Measurements from ENCODE around the gene ZNF496. TPM values are rescaled to one million over a fixed set of nuclear protein-coding genes. Genes with fewer than 3 reads are reported as not detected.

Gene ZNF496
- total and polyA plus RNA-seq, 9 of the 15 experiments (the other 6 are each of a cell fraction or from before 2014, with no cell fraction given) = 4.3 to 54.0 (median 31.3) TPM

DNA sequence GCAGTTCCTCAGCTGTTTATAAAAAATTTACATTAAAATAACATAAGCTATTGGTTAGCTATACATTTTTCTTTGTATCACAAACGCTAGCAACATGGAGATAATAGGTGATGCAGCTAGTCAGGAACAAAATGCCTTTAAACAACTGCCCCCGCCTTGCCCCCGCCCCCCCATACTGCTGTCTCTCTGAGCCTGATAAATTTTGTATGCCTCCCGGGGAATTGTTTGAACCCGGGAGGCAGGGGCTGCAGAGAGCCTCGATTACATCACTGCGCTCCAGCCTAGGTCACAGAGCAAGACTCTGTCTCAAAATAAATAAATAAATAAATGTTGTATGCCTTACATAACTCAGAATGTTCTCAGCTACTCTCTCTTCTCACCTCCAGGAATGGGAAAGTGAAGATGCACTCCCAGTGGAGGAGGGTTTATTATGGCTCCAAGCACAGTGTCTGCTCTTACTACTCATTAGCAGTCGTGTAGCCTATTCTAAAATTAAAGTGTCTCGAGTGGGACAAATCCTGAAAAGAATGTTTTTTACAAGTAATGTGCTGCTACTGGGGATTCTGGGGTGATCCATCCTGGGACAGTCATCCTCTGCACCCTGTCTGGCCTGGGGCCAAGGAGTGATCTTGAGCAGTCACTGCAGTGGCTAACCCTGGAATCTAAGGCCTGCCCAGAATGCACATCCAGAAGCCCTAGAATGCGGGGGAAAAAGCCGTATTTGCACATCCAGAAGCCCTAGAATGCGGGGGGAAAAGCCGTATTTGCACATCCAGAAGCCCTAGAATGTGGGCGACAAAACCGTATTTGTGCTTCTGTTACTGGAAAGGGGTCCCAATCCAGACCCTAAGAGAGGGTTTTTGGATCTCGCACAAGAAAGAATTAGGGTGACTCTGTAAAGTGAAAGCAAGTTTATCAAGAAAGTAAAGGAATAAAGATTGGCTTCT is 39.4 kb upstream of the ZNF496 start (continued):
- TF ChIP-seq, protein P1, sequence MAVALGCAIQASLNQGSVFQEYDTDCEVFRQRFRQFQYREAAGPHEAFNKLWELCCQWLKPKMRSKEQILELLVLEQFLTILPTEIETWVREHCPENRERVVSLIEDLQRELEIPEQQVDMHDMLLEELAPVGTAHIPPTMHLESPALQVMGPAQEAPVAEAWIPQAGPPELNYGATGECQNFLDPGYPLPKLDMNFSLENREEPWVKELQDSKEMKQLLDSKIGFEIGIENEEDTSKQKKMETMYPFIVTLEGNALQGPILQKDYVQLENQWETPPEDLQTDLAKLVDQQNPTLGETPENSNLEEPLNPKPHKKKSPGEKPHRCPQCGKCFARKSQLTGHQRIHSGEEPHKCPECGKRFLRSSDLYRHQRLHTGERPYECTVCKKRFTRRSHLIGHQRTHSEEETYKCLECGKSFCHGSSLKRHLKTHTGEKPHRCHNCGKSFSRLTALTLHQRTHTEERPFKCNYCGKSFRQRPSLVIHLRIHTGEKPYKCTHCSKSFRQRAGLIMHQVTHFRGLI (CRISPR knock-in tag; IDR thresholded peaks at IDR 0.05) = no peak
- TF ChIP-seq KLF13 (tag; IDR thresholded peaks at IDR 0.05; ENCODE audit: borderline replicate concordance, low read depth) (no peak), ZNF184 (CRISPR knock-in tag; IDR thresholded peaks at IDR 0.05) (no peak), PCBP1 (IDR thresholded peaks at IDR 0.05; ENCODE audit: low read depth, low read length, poor library complexity, severe bottlenecking) (no peak), ARNT (IDR thresholded peaks at IDR 0.05) (peak in 1 of 2 experiments; percentile 19; a peak in 1 of 4 replicates), HNRNPL (IDR thresholded peaks at IDR 0.05; ENCODE audit: low read depth, low read length) (no peak), ESRRA (IDR thresholded peaks at IDR 0.05; ENCODE audit: borderline replicate concordance, low read depth) (no peak), TRIM28 (IDR thresholded peaks at IDR 0.05) (no peak)
- TF ChIP-seq, protein P2, sequence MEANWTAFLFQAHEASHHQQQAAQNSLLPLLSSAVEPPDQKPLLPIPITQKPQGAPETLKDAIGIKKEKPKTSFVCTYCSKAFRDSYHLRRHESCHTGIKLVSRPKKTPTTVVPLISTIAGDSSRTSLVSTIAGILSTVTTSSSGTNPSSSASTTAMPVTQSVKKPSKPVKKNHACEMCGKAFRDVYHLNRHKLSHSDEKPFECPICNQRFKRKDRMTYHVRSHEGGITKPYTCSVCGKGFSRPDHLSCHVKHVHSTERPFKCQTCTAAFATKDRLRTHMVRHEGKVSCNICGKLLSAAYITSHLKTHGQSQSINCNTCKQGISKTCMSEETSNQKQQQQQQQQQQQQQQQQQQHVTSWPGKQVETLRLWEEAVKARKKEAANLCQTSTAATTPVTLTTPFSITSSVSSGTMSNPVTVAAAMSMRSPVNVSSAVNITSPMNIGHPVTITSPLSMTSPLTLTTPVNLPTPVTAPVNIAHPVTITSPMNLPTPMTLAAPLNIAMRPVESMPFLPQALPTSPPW (CRISPR knock-in tag; IDR thresholded peaks at IDR 0.05) = peak; percentile 63
- TF ChIP-seq, protein P3, sequence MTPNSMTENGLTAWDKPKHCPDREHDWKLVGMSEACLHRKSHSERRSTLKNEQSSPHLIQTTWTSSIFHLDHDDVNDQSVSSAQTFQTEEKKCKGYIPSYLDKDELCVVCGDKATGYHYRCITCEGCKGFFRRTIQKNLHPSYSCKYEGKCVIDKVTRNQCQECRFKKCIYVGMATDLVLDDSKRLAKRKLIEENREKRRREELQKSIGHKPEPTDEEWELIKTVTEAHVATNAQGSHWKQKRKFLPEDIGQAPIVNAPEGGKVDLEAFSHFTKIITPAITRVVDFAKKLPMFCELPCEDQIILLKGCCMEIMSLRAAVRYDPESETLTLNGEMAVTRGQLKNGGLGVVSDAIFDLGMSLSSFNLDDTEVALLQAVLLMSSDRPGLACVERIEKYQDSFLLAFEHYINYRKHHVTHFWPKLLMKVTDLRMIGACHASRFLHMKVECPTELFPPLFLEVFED (CRISPR knock-in tag; conservative IDR thresholded peaks at IDR 0.05) = no peak
- TF ChIP-seq, protein P4, sequence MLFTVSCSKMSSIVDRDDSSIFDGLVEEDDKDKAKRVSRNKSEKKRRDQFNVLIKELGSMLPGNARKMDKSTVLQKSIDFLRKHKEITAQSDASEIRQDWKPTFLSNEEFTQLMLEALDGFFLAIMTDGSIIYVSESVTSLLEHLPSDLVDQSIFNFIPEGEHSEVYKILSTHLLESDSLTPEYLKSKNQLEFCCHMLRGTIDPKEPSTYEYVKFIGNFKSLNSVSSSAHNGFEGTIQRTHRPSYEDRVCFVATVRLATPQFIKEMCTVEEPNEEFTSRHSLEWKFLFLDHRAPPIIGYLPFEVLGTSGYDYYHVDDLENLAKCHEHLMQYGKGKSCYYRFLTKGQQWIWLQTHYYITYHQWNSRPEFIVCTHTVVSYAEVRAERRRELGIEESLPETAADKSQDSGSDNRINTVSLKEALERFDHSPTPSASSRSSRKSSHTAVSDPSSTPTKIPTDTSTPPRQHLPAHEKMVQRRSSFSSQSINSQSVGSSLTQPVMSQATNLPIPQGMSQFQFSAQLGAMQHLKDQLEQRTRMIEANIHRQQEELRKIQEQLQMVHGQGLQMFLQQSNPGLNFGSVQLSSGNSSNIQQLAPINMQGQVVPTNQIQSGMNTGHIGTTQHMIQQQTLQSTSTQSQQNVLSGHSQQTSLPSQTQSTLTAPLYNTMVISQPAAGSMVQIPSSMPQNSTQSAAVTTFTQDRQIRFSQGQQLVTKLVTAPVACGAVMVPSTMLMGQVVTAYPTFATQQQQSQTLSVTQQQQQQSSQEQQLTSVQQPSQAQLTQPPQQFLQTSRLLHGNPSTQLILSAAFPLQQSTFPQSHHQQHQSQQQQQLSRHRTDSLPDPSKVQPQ (CRISPR knock-in tag; IDR thresholded peaks at IDR 0.05; ENCODE audit: borderline replicate concordance) = no peak
